GM12872 (cell line): ENCODE results near the gene PLCH2.

Source experiments
- TF ChIP-seq, protein P1 (sequence below): IDR thresholded peaks from 3 replicates; pipeline ENCODE4 v1.5.1; 2011; ENCODE audit warnings: low read depth, mild to moderate bottlenecking, low read length, moderate library complexity; ENCODE audit not compliant: insufficient read depth

Gene PLCH2

DNA sequence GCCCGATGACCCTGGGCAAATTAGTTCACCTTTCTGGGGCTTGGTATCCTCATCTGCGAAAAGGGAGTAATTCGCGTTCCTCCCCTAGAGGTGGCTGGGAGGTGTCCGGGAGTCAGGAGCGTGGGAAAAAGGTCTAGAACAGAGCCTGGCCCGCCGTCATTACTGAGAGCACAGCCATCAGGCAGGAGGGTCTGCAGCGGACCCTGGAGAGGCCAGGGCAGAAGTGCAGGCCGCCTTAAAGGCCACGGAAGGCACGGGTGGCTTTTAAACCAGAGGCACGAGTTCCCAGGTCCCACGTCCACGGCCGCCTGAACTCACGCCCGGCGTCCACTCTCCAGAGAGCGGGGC, 49.5 kb downstream of the PLCH2 start:
- TF ChIP-seq, protein P1, sequence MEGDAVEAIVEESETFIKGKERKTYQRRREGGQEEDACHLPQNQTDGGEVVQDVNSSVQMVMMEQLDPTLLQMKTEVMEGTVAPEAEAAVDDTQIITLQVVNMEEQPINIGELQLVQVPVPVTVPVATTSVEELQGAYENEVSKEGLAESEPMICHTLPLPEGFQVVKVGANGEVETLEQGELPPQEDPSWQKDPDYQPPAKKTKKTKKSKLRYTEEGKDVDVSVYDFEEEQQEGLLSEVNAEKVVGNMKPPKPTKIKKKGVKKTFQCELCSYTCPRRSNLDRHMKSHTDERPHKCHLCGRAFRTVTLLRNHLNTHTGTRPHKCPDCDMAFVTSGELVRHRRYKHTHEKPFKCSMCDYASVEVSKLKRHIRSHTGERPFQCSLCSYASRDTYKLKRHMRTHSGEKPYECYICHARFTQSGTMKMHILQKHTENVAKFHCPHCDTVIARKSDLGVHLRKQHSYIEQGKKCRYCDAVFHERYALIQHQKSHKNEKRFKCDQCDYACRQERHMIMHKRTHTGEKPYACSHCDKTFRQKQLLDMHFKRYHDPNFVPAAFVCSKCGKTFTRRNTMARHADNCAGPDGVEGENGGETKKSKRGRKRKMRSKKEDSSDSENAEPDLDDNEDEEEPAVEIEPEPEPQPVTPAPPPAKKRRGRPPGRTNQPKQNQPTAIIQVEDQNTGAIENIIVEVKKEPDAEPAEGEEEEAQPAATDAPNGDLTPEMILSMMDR = no peak

DNA sequence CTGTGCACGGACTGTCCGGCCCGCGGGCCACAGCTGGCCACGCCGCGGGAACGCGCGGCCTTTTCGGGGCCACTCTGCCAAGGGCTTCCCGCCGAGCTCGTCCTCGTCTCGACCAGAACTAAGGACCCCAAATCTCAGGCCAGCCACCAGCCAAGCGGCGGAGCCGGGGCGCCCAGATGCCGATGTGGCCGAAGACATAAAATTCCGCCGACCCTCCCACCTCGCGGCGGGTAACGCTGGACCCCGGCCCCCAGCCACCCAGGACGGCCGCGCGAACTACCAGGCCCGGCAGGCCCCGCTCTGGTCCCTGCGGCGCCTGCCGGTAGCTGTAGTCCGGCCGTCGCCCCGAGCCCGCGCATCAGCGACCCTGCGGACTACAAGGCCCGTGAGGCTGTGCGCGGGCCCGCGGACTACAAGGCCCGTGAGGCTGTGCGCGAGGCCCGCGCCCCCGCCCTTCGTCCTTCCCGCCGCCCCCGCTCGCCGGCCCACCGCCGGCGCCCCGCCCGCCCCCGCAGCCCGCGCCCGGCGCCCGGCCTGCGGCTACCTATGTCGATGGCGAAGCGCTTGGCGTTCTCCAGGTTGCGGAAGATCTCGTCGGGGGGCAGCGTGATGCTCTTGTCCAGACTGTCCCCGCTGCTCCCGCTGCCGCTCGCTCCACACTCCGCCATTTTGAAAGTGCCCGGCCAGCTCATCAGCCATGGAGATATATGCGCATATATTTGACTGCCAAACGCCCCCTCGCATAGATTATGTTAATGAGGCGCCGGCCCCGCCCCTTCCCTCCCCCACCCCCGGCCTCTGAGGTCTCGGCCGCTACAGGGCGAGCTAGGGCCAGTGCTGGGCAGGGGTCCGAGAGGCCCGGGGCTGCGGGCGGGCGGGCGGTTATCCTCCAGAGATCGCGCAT, 50.1 kb downstream of the PLCH2 start, which contains the start of gene PANK4:
PANK4 (minus strand) TSS at position 677 of the 904 bp plus-strand sequence; CDS start at position 668, 9 bp downstream.
- TF ChIP-seq, protein P1 = no peak

DNA sequence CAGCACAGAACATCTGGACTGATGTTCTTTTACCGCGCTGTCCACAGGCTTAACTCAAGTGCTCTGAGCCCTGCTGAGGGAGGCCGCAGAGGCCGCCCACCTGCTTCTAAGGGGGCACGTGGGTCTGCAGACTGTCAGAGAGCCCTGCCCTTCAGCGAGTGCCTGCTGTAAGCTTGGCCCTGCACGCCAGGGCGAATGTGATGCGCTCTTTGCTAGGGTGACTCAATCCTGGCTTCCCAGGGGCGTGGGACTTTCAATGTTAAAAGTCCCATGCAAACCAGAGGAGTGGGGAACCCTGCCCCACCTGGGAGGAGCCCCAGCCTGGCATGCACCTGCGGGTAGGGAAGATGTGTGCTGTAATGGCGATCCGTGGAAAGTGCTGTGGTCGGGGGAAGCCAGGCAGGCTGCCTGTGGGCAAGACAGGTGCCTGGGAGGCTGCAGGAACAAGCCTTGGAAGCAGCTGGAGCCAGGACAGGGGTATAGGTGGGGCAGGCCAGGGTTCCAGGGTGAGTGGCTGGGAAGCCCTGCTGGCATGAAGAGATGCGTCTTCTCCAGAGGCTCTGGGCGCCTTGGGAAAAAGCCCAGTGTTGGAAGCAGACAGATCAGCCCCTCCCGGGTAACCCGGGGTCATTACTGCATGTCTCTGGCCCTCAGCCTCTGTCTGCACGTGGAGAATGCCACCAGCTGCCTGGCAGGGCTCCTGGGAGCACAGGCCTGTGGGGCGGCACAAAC, 50.9 kb downstream of the PLCH2 start:
- TF ChIP-seq, protein P1 = no peak

DNA sequence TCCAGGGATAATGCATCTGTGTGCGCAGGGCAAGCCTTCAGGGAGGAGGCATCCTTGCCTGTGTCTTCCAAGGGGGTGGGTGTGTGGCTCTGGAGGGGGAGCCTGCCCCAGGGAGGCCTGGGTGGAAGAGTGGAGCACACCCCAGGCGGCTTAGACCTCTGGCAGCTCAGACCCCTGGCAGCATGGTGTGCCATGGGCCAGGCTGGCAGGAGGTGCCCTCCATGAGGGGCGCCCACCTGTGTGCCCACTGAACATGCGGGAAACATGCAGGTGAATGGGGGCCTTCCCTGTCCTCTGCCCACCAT, 51.4 kb downstream of the PLCH2 start:
- TF ChIP-seq, protein P1 = no peak

DNA sequence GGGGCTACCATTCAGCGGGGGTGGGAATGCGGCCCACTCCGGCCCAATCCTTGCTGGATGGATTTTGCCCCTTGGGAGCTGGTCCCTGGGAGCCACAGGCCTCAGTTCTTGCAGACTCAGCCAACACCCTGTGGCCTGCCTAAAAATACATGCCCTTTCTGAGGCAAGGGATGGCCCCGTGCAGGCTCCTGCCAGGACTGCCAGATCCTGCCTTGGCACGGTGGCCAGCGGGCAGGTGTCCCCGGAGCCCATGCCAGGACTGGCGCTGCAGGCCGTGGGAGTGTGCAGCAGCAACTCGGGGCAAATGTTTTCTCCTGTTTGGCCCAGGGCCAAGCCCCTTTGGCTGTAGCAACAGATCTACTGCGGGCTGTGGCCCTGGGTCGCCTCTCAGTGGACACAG, 51.9 kb downstream of the PLCH2 start:
- TF ChIP-seq, protein P1 = no peak

DNA sequence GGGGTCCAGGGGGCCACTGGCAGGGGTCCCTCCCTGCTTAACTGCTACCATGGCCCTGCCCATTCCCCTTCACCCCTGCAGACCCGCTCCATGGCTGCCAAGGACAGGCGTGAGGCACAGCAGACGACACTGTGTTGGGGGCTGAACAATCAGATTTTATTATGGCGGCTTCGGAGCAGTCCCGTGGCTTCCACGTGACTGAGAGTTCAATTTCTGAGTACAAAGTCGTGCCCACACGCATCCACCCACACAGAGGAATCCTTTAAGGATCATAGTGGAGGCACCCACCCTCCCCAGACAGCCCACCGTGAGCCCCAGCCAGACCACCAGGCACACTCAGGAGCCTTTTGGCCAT, 52.5 kb downstream of the PLCH2 start:
- TF ChIP-seq, protein P1 = no peak

DNA sequence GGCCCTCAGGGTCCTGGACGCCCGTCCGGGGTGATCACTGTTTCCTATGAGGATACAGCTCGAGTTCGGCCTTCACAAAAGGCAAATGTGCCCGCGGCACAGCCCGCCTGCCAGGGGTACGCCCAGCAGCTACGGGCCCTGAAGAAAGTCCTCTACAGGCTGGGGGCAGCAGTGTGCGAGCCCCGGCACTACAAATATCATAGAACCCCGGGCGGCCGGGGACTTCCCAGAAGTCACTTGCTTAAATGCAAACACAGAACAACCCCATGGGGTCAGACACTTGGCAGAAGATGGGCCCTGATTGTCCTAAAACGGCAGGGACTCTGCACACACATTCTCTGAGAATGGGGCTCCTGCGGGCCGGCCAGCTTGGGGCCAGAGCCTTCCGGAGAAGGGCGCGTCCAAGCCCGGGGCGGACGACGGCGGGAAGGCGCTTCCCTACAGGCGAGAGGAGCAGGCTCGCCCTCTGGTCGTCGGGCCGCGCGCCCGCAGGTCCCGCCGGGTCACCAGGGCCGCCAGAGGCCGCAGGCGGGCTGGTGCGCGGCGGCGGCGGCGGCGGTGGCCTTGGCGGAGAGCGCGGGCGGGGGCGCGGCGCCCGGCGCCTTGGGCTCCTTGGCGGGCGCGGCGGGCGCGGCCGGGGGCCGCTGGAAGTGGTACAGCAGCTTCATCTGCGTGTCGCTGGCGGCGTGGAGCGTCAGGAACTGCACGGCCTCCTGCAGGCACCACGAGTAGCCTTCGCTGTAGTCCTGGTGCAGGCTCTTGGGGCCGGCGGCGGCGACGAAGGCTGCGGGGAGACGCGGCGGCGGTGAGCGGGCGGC, 53.1 kb downstream of the PLCH2 start:
- TF ChIP-seq, protein P1 = no peak
